Measurements from ENCODE around the gene UBE3D. TPM values are rescaled to one million over a fixed set of nuclear protein-coding genes. Genes with fewer than 3 reads are reported as not detected.
A peak's percentile ranks its signal among the peaks of the same experiment; 100 is the strongest.
"Not testable (repeated sequence)": the region's sequence is repeated elsewhere in the genome, so short reads cannot be mapped to it uniquely, and the experiment has no call there.

Gene UBE3D
- polyA plus RNA-seq, 3 donors: 8.1 to 9.2 (median 8.3) TPM

DNA sequence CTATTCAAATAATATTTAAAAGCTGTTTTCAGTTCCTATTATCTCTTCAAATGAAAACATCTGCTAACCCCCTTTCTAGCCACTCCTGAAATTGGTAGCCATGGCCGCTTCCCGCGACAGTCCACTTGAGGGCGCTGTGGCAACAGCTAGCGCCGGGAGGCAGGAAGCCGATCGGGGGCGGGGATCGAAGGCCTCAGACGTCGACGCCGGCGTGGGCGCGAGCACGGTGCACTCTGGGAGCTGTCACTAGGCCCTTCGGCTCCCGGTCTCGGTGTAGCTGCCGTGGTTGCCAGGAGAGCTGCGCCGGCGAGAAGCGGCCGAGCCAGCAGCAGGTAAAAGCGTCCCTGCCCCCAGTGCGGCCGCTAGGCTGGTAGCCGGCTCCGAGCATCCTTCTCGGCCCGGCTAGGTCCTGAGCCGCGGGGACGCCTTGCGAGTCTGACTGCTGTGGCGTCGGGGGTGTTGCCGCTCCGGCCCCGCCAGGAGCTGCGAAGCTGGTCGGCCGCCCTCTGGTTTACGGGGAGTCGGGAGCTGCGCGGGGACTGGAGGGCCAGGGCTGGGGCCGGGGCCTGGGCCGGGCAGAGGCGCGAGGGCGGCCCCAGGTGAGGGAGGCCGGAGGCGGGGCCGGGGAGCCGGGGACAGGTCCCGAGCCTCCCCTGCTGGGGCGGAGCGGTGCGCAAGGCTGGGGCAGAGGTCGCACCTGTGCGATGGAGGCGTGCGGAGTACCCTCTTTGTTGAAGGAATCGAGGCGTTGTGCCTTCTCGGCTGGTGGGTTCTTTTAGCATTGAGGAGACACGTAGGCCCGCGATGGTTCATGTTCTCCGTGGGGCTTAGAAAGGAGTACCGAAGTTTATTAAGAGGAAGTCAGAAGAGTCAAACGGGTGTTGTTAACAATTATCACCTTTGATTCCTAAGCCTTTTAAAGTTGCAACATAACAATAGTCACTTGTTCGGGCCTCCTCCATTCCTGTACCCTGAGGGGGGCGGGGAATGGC lies 2.1 kb upstream of the UBE3D start, which contains the start of gene DOP1A:
Gene DOP1A, plus strand, starts transcription at position 224 of the 992 bp plus-strand sequence. CDS start 29,307 bp downstream, outside the sequence.
- peak; percentile 79 to 92 (median 90) for DNase-seq (ENCODE audit: extremely low read depth in 1 of 11, low read depth in 9 of 11, low spot score in 4 of 11)

DNA sequence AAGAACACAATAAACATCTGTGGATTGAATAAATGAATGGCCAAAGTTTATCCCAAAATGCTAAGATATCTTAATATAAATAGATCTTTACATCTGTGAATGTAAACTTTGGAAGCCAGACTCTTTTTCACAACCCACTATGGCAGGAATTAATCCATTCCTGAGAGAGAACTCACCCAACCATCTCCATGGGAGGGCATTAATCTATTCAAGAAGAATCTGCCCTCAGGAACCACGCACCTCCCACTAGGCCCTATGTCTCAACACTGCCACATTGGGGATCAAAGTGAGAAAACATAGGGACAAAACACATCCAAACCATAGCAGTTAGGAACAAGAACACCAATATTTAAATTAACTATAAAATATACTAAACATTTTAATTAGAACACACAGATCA lies 3.4 kb downstream of the UBE3D start:
- no peak for DNase-seq (ENCODE audit: extremely low read depth in 1 of 11, low read depth in 9 of 11, low spot score in 4 of 11)

DNA sequence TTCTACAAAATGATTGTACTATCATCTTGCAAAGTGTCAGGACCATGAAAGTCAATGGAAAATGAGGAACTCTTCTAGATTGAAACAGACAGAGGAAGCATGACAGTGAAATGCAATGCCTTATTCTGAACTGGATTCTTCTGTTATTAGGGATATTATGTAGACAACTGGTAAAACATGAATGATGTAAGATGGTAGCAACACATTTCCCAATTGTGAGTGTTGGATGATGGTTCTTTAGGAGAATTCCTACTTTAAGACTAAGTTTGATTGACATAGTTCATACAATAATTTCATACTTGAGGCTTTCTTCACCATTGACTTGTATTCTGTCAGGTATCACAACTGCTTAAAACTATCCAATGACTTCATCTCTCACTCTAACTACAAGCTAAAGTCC lies 4.5 kb downstream of the UBE3D start:
- DNase-seq (ENCODE audit: extremely low read depth in 1 of 11, low read depth in 9 of 11, low spot score in 4 of 11): no peak

DNA sequence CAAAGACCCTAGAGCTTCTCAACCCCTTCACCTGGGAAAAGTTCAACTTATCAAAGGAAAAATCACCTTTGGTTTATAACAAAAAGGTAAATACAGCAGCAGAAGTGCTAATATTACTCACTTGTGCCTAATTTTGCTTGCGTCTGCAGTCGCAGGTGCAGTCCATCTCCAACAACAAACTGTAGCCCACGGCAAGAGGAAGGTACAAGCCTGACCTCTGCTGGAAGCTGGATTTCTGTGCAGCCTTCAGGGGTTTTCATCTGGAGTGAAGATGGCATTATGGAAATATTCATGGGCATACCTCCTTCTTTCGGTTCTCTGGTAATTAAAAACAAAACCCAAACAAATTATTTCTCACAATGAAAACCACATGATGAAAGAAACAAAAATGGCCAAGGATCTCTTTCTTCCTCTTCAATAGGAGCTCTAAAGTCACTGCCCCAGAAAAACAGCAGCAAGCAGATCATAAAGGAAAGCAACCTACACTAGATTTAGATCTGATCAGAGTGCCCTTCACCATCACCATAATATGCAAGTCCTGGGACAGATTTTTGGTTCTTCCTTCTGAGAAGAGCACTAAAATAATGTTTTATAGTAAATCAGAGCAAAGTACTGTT lies 7.8 kb downstream of the UBE3D start:
- DNase-seq (ENCODE audit: extremely low read depth in 1 of 11, low read depth in 9 of 11, low spot score in 4 of 11): peak in 2 of 11 donors; percentile 32 to 34

DNA sequence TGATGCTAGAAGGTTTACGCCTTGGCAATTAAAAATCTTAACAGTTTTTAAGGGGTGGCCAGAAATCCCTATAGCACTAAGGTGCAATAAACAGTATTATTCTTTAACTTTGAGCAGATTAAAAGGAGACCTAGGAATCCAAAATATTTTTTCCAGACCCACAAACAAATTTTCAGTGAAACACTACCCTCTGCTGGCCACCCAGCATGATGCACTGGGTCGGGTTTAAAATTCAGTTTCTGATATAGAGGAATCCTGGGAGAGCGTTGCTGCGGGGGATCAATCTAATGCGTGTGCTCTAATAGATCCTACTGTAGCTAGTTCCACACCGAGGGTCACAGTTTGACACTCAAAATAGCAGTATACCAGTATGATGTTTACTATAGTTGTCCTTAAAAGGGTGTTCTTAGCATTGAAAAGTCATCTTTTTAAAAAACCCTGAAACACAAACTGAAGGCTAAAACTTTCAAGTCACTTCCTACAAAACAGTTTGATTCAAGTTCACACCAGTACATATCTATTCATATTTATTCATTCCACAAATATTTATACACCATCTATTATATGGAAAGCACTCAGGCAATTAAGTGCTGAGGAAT lies 10.2 kb downstream of the UBE3D start:
- peak in 1 of 11 donors; percentile 49 for DNase-seq (ENCODE audit: extremely low read depth in 1 of 11, low read depth in 9 of 11, low spot score in 4 of 11)

DNA sequence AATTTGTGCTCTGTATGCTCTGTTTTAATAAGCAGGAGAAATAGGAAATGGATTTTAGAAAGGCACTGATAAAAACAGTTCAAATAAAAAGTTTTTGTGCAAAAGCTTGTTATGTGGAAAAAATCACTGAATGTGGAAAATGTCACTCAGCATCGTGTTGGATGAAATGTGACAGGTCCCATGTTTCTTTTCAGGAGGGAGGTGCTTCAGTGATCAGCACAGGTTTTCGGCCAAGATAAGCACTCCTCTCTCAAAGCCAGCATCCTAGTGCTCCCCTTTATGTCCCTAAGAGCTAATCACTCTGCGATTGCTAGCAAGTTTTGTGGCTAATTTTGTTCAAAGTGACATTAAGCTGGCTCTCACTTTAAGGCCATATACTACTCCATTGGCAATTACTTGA lies 12.0 kb downstream of the UBE3D start:
- DNase-seq (ENCODE audit: extremely low read depth in 1 of 11, low read depth in 9 of 11, low spot score in 4 of 11): no peak

DNA sequence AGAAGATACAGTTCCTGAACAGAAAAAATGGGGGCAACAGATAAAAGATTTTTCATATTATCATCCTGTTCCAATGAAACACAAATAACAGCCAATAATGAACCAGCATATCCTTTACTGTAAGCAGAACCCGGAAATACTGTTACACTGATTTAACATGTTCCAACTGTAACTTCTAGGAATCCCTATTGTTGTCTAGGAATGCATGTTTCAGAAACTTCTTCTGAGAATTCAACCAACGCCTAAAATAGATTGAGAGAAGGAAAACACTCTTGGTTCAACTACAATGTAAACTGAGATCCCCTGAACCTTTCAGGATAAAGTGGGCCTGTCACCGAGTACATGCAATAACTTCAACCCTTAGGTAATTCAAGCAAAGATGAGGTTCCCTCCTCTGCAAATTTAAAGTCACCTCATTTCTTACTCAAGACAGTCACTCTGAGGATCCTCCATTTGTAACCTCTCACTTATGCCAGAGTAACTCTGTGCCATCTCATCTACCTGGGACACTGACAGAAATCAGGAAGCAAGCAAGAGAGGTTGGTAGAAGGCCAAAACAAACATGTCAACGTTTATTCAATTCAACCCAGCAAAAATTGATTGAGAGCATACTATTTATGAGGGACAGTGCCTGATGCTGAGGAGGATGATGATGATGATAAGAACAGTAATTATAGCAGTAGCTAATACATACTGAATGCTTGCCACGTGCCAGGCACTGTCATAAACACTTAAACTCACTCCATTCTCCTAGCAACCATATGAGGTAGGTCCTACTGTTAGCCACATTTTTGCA lies 14.1 kb downstream of the UBE3D start:
- no peak for DNase-seq (ENCODE audit: extremely low read depth in 1 of 11, low read depth in 9 of 11, low spot score in 4 of 11)

DNA sequence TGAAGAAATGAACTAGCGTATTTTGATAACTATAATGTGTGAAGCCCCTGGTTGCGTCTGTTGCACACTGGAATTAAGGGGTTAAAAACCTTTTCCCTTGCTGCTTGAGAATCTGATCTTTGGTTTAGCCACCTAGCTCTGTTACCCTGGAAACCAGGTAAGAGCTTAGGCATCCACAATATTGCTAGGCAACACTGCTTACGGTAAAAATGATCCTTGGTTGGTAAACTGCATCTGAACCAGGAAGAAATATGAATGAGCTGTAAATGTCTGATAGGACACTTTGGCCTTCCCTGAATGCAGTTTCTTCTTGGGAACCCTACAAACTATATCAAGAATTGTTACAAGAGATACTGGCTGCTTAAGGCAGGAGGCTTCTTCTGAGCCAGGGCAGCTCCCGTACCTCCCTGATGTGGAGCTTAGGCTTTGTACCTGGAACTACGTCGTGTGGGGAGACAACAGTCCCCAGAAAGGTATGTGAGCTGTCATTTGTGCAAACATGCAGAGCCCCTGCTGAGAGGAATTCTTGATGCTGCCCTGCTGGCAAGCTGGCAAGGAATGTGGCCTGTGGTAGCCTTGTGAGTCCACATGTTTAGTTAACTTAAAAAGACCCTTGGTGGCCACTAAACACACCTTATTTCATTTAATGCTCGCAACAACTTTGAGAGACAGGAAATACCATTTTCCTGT lies 18.4 kb downstream of the UBE3D start:
- DNase-seq (ENCODE audit: extremely low read depth in 1 of 11, low read depth in 9 of 11, low spot score in 4 of 11): no peak

DNA sequence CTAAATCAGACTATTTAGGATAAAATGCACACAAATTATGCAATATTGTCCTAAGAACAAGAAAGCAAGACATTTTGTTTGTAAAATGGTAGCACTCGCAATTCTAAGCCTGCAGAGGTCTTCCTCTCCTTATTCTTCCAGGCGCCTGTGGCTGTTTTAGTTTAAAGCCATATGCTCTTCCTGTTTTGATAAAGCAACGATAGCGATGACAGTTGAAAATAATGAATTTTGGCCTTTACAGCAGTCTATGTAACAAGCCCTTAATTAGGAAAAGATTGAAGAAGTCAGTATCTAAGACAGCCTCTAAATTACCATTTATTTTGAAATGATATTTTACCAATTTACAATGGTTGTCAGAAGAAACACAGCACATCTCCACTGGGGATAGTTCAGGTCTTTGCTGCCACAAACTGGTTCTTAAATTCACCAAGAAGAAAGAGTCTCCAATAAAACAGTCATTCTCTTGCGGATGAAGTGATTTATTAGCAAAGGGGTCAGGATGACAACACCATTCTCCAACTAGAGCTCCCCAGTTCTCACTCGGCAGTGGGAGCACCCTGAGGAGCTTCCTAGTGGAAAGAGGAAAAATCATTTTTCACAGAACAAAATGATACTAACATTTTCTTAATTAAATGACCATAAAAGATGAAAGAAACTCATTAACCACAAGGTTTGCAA lies 21.4 kb downstream of the UBE3D start:
- DNase-seq (ENCODE audit: extremely low read depth in 1 of 11, low read depth in 9 of 11, low spot score in 4 of 11): no peak

DNA sequence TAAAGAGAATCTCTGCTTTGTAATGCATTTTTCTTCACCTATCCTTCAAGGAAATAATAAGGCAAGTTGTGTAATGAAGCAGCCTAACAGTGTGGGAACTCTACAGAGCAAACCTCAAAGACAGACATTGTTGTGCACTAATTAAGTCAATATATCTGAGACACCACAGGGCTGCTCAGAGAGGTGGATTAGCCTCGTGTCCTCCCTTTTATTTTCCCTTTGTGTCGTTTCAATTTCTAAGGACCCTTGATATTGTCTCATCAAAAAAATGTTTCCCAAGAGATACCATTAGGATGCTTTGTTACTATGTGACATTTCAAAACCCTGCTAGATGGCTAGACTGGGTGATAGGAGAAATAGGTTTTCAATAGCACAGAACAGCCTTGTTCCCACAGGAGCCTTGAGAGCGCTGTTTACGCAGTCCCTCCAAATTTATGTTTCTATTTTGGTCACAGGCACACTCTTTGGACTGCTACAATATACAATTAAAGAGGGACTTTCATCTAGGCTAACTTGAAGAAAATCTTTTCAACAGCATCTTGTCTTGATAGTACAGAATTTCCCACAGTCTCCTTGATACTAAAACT lies 23.1 kb downstream of the UBE3D start:
- DNase-seq (ENCODE audit: extremely low read depth in 1 of 11, low read depth in 9 of 11, low spot score in 4 of 11): no peak

DNA sequence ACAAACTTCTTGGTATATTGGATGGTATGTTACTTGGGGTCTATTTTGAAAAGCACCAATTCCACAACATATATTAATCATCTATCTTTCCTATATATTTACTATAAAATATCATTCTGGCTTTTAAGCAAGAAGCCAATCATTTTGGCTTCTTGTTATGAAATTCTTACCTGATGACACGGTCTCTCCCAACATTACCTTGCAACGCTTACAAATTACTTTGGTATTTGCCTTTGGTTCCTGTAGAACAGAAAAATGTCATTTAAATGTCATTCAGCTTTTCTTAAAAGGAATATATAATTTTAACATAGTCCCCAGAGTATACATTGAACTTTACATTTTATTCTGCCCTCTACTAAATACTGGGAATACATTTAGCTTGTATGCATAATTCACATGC lies 27.4 kb downstream of the UBE3D start:
- DNase-seq (ENCODE audit: extremely low read depth in 1 of 11, low read depth in 9 of 11, low spot score in 4 of 11): no peak

DNA sequence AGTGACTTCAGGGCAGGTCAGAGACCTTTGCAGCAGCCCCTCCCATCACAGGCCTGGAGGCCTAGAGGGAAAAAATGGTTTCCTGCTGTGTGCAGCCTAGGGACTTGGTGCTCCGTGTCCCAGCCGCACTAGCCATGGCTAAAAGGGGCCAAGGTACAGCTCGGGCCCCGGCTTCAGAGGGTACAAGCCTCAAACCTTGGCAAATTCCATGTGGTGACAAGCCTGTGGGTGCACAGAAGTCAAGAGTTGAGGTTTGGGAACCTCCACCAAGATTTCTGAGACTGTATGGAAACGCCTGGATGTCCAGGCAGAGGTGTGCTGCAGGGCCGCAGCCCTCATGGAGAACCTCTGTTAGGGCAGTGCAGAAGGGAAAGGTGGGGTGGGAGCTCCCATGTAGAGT lies 34.0 kb downstream of the UBE3D start:
- DNase-seq (ENCODE audit: extremely low read depth in 1 of 11, low read depth in 9 of 11, low spot score in 4 of 11): no peak

DNA sequence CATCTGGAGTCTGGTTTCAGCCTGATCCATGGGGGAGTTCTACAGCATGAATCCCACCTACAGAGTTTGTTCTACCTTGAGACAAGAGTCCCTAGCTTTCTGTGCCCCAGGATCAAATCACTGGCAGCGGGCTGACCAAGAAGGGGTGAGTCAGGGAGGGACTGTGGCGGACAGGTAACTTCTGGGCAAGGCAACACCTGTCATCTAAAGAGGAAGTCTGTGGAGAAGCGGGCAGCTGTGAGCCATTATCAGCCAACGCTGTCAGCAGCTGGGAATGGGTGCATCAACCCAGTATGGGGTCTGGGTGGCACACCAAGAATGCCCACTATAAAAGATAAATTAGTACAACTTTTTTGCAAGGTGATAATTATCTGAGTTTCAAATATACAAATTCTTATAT lies 45.9 kb downstream of the UBE3D start:
- no peak for DNase-seq (ENCODE audit: extremely low read depth in 1 of 11, low read depth in 9 of 11, low spot score in 4 of 11)

DNA sequence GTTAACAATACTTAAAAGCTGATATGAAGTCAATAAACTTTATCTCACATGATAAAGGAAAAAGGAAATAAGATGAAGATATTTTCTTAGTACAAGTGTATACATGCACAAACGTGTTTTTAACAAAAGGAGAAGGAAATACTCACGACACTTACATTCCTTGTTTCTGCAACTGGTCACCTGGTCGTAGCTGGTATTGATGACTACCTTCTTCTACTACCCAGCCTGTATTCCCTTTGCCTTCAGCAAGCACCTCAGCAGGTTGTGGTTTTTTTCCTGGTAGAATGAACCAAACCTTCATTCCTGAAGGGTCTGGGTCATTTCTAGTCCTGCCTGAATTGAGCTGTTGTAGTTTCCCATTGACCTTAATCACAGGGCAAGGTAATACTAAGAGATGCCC lies 54.5 kb downstream of the UBE3D start:
- DNase-seq (ENCODE audit: extremely low read depth in 1 of 11, low read depth in 9 of 11, low spot score in 4 of 11): not testable (repeated sequence)

DNA sequence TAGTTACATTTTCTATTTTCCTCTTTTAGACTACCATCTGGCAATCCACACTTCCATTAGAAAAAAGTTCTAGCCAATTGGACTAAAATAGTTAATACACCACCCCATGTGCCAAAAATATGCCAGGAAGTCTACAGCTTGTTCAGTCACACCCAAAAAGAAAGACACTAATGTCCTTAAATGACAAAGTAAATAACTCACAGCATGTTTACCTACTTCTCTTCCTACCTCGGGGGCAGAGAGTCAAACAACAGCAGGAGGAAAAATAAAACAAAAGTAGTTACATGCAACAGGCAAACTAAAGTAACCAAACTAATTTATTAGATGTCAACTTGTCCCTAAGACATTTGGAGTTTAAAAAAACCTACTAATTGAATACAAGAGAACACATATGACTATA lies 57.0 kb downstream of the UBE3D start:
- DNase-seq (ENCODE audit: extremely low read depth in 1 of 11, low read depth in 9 of 11, low spot score in 4 of 11): no peak

DNA sequence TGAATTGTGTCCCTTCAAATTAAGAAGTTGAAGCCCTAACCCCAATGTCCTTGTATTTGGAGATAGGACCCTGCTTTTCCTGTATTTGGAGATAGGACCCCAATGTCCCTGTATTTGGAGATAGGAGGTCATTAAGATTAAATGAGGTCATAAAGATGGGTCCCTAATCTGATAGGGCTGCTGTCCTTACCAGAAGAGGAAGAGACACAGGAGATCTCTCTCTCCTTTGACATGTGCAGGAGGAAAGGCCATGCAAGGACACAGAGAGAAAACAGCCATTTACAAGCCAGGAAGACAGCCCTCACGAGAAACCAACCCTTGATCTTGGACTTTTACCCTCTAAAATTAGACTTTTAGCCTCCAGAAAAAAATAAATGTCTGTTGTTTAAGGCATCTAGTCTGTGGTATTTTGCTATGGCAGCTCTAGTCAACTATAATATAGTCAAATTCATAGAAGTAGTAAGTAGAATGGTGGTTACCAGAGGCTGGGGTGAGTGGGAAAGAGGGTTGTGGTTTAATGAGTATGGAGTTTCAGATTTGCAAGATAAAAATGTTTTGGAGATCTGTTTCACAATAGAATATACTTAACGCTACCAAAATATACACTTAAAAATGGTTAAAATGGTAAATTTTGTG lies 59.3 kb downstream of the UBE3D start:
- no peak for DNase-seq (ENCODE audit: extremely low read depth in 1 of 11, low read depth in 9 of 11, low spot score in 4 of 11)

DNA sequence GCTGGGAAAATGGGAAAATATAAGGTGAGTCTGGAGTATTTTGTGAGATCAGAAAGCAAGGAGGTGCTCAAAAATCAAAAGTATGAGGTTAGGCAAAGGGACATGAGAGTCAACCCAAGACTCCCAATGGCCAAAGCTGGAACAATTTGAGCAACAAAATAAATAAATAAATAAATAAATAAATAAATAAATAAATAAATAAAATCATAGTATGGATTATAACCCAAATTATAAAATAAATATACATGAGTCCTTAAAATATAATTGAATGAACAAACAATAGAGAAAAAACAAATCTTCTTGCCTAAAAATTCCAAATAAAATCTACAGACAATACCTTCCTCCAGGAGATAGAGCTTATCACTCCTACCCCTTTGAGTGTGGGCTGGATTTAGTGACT lies 69.5 kb downstream of the UBE3D start:
- no peak for DNase-seq (ENCODE audit: extremely low read depth in 1 of 11, low read depth in 9 of 11, low spot score in 4 of 11)

All from renal cortex interstitium (tissue), 11 donors.